GM10248 (cell line): ENCODE results near the gene C10orf120.

Experiments used
- CTCF ChIA-PET: fragments of 300-600 bp; sonication (Branson Sonifier 250); formaldehyde crosslinking; extraction: SDS; loops from one replicate; lab custom pipeline; 2021; ENCODE audit warnings: antibody characterized with exemption; lab: Yijun Ruan, JAX
- POLR2A ChIA-PET: fragments of 350-650 bp; sonication (Branson Sonifier 250); formaldehyde crosslinking; extraction: SDS; loops from one replicate; lab custom pipeline; 2020; ENCODE audit warnings: antibody characterized with exemption; lab: Yijun Ruan, JAX
- DNase-seq: peaks from one replicate; pipeline ENCODE4 v3.0.0; 2012; ENCODE audit errors: extremely low spot score
- CTCF ChIP-seq: IDR thresholded peaks from 2 replicates; pipeline ENCODE4 v1.5.1; 2012; ENCODE audit warnings: mild to moderate bottlenecking, low read depth; ENCODE audit errors: extremely low read depth, missing control alignments, control extremely low read depth

Gene C10orf120

DNA sequence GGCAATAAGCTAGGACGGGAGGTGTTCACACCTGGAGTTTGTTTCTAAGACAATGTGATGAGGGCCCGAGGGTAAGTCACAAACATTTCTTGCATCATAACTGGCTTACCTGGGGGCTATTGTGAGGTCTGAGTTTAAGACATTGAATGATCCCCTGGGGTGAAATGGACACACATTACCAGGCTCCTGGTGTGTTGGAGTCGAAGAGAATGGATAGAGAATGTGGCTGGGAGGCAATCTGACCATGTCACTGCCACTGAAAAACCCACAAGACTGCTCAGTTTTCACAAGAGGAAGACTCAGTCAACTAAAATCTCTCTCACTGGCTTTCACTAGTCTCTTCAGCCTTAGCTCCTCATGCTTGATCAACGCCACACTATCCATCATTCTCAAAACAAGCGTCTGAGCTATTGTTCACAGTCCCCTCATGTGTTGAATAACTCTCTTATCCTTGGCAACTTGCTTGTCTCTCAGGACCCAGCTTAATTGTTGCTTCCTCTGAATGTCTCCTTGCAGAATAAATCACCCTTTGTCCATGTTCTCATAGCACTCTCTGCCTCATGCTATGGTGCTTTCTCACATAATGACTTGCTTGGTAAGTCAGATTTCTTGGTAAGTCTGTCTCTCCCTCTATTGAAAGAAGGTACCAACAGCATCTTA, at the start of gene C10orf120:
Gene C10orf120 (minus strand): TSS at position 51 of the 660 bp plus-strand sequence. CDS start 56 bp downstream, outside the sequence.
- no peak for DNase-seq
- ChIA-PET POLR2A (no interaction called here), CTCF (no interaction called here)
- no peak for TF ChIP-seq CTCF

DNA sequence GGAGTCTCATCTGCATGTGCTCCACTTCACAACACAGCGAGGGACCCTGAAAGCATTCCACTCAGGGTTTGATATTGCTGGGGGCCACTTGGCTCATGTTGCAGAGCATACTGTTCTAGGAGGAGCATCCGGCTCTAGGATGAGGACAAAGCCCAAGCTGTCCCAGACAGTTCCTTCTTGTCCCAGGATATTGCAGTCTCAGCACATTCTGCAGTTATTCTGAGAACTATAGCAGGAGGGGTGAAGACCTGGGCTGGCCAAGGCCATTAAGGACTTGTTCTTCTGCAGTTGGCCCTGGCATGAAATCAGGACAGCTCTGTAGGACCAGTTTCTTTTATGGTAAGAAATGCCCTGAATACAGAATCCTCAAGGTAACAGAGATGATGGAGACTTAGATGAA, 48.9 kb upstream of the C10orf120 start:
- POLR2A ChIA-PET, result no interaction called here
- CTCF ChIA-PET, result no interaction called here
- no peak for TF ChIP-seq CTCF
- DNase-seq, result no peak

DNA sequence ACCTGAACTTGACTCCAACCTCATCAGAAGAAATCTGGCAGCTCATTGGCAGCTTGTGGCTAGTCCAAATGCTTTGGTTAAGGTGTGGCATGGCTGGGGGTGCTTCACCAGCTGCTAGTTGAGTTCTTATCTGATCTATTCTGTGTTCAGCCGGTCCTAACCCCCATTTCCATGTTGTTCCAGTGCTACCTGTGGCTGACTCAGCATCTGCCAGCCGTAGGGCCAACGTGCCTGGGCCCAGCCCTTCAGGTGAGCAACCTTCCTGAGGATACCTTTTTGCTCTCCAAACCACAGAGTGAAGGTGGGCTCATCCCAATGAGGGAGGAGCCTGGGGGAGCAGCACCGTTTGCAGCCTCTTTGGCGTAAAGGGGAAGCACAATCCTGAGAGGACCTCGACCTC, 46.8 kb upstream of the C10orf120 start:
- no peak for DNase-seq
- ChIA-PET CTCF (no interaction called here), POLR2A (no interaction called here)
- TF ChIP-seq CTCF, result no peak

DNA sequence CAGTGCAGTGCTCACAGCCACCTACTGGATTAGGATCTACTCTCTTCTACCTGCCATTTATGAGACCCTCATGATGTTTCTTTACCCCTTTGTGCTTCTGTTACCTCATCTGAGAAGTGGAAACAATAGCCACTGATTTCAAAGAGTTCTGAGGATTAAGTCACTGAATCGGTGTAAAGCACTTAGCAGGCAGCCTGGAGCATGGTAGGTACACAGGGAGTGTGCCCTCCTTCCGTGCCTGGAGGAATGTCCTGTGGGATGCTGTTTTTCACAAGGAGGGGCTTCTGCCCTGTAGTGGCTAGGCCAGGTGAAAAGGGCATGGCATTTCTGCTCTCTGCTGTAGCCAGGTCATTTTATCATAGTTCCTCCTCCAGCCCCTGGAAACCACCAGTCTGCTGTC, 44.6 kb upstream of the C10orf120 start:
- ChIA-PET POLR2A (no interaction called here), CTCF (no interaction called here)
- no peak for DNase-seq
- no peak for TF ChIP-seq CTCF

GRCh38 chr10:122740640-122741039, 41.0 kb upstream of the C10orf120 start:
- POLR2A ChIA-PET, result no interaction called here
- no peak for TF ChIP-seq CTCF
- CTCF ChIA-PET, result no interaction called here
- DNase-seq, result no peak

DNA sequence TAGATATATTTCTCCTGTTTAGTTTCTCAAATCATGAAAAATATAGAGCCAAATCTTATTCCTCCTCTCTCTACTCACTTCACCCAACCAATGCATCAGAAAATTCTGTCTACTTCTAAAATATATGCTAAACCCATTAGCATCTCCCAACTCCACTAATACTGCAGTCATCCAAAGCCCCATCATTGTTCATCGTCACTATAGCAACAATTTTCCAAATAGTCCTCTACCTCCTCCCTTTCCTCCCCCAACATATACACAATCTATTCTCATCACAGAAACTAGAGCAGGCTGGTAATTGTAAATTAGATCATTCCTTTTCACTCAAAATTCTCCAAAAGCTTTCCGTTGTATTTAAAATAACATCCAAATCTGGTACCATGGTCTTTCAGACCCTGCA, 38.4 kb upstream of the C10orf120 start:
- no peak for TF ChIP-seq CTCF
- ChIA-PET POLR2A (no interaction called here), CTCF (no interaction called here)
- no peak for DNase-seq
